Adrenal gland (tissue), 12 donors: ENCODE results near the gene CTSW. TPM values are rescaled to one million over a fixed set of nuclear protein-coding genes. Genes with fewer than 3 reads are reported as not detected.
"Not testable (repeated sequence)": the region's sequence is repeated elsewhere in the genome, so short reads cannot be mapped to it uniquely, and the experiment has no call there.

ENCODE experiments used
- DNase-seq, 7 donors: peaks; one replicate each; pipeline ENCODE4 v3.0.0-alpha.2; 2019 to 2020
- H3K27ac ChIP-seq, 5 donors: fragments of 200-600 bp; sonication (generic) in 4 of 5; 1 replicate in 3 of 5; 2 replicates in 2 of 5; pipeline versions ENCODE4 v1.5.1 to v1.8.0; 2016 to 2020; ENCODE audit warnings: mild to moderate bottlenecking in 1 of 5
- H3K27me3 ChIP-seq: fragments of 200-600 bp; 2 replicates; pipeline ENCODE4 v1.8.0; 2021
- H3K36me3 ChIP-seq, 2 donors: fragments of 200-600 bp; replicated peaks in 1 of 2; 1 replicate in 1 of 2; 2 replicates in 1 of 2; pipeline versions ENCODE4 v1.5.1 to v1.8.0; 2018 to 2022
- H3K4me1 ChIP-seq, 2 donors: fragments of 200-600 bp; replicated peaks in 1 of 2; 1 replicate in 1 of 2; 2 replicates in 1 of 2; pipeline versions ENCODE4 v1.5.1 to v1.8.0; 2018 to 2021
- H3K4me3 ChIP-seq, 4 donors: fragments of 200-600 bp; sonication (generic) in 3 of 4; one replicate each; pipeline ENCODE4 v1.5.1; 2016 to 2018
- H3K9me3 ChIP-seq, 3 donors: fragments of 200-600 bp; sonication (generic) in 1 of 3; replicated peaks in 1 of 3; 1 replicate in 2 of 3; 2 replicates in 1 of 3; pipeline versions ENCODE4 v1.5.1 to v1.8.0; 2016 to 2021
- CTCF ChIP-seq, 6 experiments: fragments of 450-650 bp in 4 of 6; fragments of 200-600 bp in 2 of 6; sonication (generic) in 1 of 6; IDR thresholded peaks; 1 replicate in 5 of 6; 2 replicates in 1 of 6; pipeline versions ENCODE4 v1.5.1 to v1.8.0; 2016 to 2021; ENCODE audit warnings: antibody characterized with exemption in 6 of 6, mild to moderate bottlenecking in 2 of 6, moderate library complexity in 1 of 6
- POLR2A ChIP-seq, 2 donors: fragments of 450-650 bp; IDR thresholded peaks; one replicate each; pipeline ENCODE4 v1.6.1; 2017; ENCODE audit warnings: antibody characterized with exemption in 2 of 2, mild to moderate bottlenecking in 2 of 2, moderate library complexity in 1 of 2
- WGBS, 4 donors: extraction: QIAGEN DNeasy Blood & Tissue Kit in 2 of 4; methylation state at CpG; one replicate each; pipeline versions ENCODE4 v1.1.5 to v1.1.7; 2013 to 2017; 5-methylcytosine and 5-hydroxymethylcytosine counted together
- intact Hi-C, 2 donors: fragments of 100-400 bp; cut with DNase I; formaldehyde crosslinking; loops; one replicate each; pipeline versions ENCODE4 v1.14.1 to v1.15.0; 2022 to 2023
- polyA plus RNA-seq, 3 donors: library from polyadenylated mRNA; stranded (reverse); fragments of 200-250 nt in 2 of 3; fragments of 350-450 nt in 1 of 3; fragmentation: Illumina TruSeq in 1 of 3; extraction: RNeasy Lipid Tissue Mini Kit (QIAGEN cat#74804) in 1 of 3; gene quantifications; one replicate each; pipeline ENCODE4 v1.2.3, GENCODE V29; 2013 to 2014
- total RNA-seq, 9 donors: library from RNA; depleted of rRNA in 4 of 9; stranded (reverse); fragments of >200 nt in 4 of 9; fragments of 120-200 nt in 1 of 9; fragmentation: NEBNext Ultra II Directional in 1 of 9; extraction: Animal tissue kit (Norgen Biotek cat#: 25700) in 1 of 9; gene quantifications; one replicate each; pipeline versions ENCODE4 v1.1.0 to v1.2.4, GENCODE V29; 2013 to 2023
- donor health status: healthy with polysubstance abuse.
- donor health status: Bipolar disorder and iron deficiency.
- donor health status: DM: yes; HTN: yes; CAD: no.
- donor health status: DM: no; HTN: no; CAD: no.
- donor health status: DM: no; HTN: no; CAD: no.
- donor health status: DM: yes; HTN: yes; CAD: no.

Gene CTSW
- total and polyA plus RNA-seq, 12 donors = 0.28 to 4.8 (median 0.96) TPM; not detected in 2

GRCh38 chr11:65888163-65888814, 8.7 kb downstream of the CTSW start, which contains the start of gene FIBP:
Gene FIBP, minus strand, starts transcription at chr11:65888471. Its CDS starts 53 bp downstream, at chr11:65888418.
- no peaks in the 10 kb centered on the region for H3K9me3 ChIP-seq
- no peaks in the 10 kb centered on the region for H3K27me3 ChIP-seq
- peaks cover 47 to 48% of the 10 kb centered on the region in 2 donors for H3K4me1 ChIP-seq
- TF ChIP-seq CTCF (IDR thresholded peaks at IDR 0.05) (peak; percentile 70 to 94 (median 86)), POLR2A (IDR thresholded peaks at IDR 0.05) (peak; percentile 68 to 90)
- peak within 1 kb of the TSS; percentile 27 to 66 (median 42) for H3K4me3 ChIP-seq
- peaks cover 0 to 29% of the 10 kb centered on the region in 2 donors for H3K36me3 ChIP-seq
- 0 to 2% (median 0%) methylated on average over 21 to 57 of the region's 57 CpGs for WGBS, 4 donors
- intact Hi-C loops = loop anchor here in 1 of 2 donors (5.0 kb wide), 1 partner anchor 74 kb away; the partner anchor contains the start of gene SART1
- peak within 1 kb of the TSS; percentile 26 to 99 (median 96) for H3K27ac ChIP-seq
- peak; percentile 98 to 99 (median 98) for DNase-seq

- DNase-seq = peak; percentile 98 to 100 (median 99)
- Histone ChIP-seq H3K36me3 (peaks cover 0 to 13% of the 10 kb centered on the region in 2 donors), H3K27ac (peak within 1 kb of the TSS; percentile 26 to 99 (median 96)), H3K4me1 (peaks cover 50 to 52% of the 10 kb centered on the region in 2 donors), H3K9me3 (no peaks in the 10 kb centered on the region), H3K27me3 (no peaks in the 10 kb centered on the region), H3K4me3 (peak within 1 kb of the TSS; percentile 36 to 62 (median 50))
- intact Hi-C loops = no loop called here
- TF ChIP-seq CTCF (IDR thresholded peaks at IDR 0.05) = peak in 2 of 6 experiments; percentile 15 to 24
- peak; percentile 97 to 99 for TF ChIP-seq POLR2A (IDR thresholded peaks at IDR 0.05)
- 0 to 8% (median 0%) methylated on average over 2 to 94 of the region's 94 CpGs for WGBS, 4 donors
These were observed 10.9 kb downstream of the CTSW start, which contains the start of gene CCDC85B for GRCh38 chr11:65890324-65891218. Gene CCDC85B, plus strand, starts transcription at chr11:65890673. Its CDS starts 111 bp downstream, at chr11:65890784.

GRCh38 chr11:65891219-65892136, 11.8 kb downstream of the CTSW start:
- H3K9me3 ChIP-seq = no peaks in the 10 kb centered on the region
- H3K4me3 ChIP-seq = peak overlapping the region; percentile 10 to 62 (median 44)
- H3K36me3 ChIP-seq = peaks cover 0 to 6% of the 10 kb centered on the region in 2 donors
- H3K27ac ChIP-seq = peak overlapping the region; percentile 26 to 99 (median 96)
- intact Hi-C loops = no loop called here
- WGBS, 4 donors = 0 to 3% (median 2%) methylated on average over 5 to 57 of the region's 57 CpGs
- DNase-seq = peak in 5 of 7 donors; percentile 45 to 67 (median 51)
- peaks cover 50 to 52% of the 10 kb centered on the region in 2 donors for H3K4me1 ChIP-seq
- H3K27me3 ChIP-seq = no peaks in the 10 kb centered on the region
- peak in 2 of 6 experiments; percentile 18 to 28 for TF ChIP-seq CTCF (IDR thresholded peaks at IDR 0.05)
- peak; percentile 17 to 74 for TF ChIP-seq POLR2A (IDR thresholded peaks at IDR 0.05)

- 32 to 41% (median 37%) methylated on average over 4 to 5 of the region's 5 CpGs for WGBS, 4 donors
- H3K9me3 ChIP-seq, H3K36me3 ChIP-seq, H3K27me3 ChIP-seq, intact Hi-C loops: not testable (repeated sequence)
- peaks cover 50 to 52% of the 10 kb centered on the region in 2 donors for H3K4me1 ChIP-seq
- peak in 1 of 7 donors; percentile 51 for DNase-seq
- H3K4me3 ChIP-seq = peak overlapping the region in 2 of 4 donors; percentile 53 to 62
- peak overlapping the region; percentile 26 to 99 (median 96) for H3K27ac ChIP-seq
These were observed 12.5 kb downstream of the CTSW start for GRCh38 chr11:65892137-65892540.
